HFF-Myc (cell line): ENCODE measurements around the gene TBC1D22A.
"Not testable (repeated sequence)": the region's sequence is repeated elsewhere in the genome, so short reads cannot be mapped to it uniquely, and the experiment has no call there.

Experiments used
- DNase-seq: peaks from one replicate; pipeline ENCODE4 v3.0.0-alpha.2; 2011; ENCODE audit warnings: low read depth; ENCODE audit errors: extremely low read depth
- H3K4me3 ChIP-seq: replicated peaks from 2 replicates; pipeline ENCODE4 v1.5.1; 2011; ENCODE audit warnings: low read depth, mild to moderate bottlenecking, control low read depth, low read length
- CTCF ChIP-seq: IDR thresholded peaks from 2 replicates; pipeline ENCODE4 v1.5.1; 2012; ENCODE audit warnings: mild to moderate bottlenecking, low read depth, low read length, control low read depth; ENCODE audit errors: missing control alignments

TBC1D22A gene

GRCh38 chr22:46976143-46976542 is 213.7 kb downstream of the TBC1D22A start:
- TF ChIP-seq CTCF: no peak
- no peak for DNase-seq
- H3K4me3 ChIP-seq: no peak overlapping the region

- no peak for TF ChIP-seq CTCF
- H3K4me3 ChIP-seq: no peak overlapping the region
- DNase-seq: no peak
Measured at GRCh38 chr22:46976598-46976997, 214.1 kb downstream of the TBC1D22A start.

- DNase-seq: no peak
Measured at GRCh38 chr22:46977656-46978343, 215.3 kb downstream of the TBC1D22A start.

GRCh38 chr22:46978668-46979067 is 216.2 kb downstream of the TBC1D22A start:
- not testable (repeated sequence) for H3K4me3 ChIP-seq, DNase-seq

More at GRCh38 chr22:46977656-46978343, 215.3 kb downstream of the TBC1D22A start:
- no peak overlapping the region for H3K4me3 ChIP-seq
- no peak for TF ChIP-seq CTCF

GRCh38 chr22:46979506-46979905 is 217.1 kb downstream of the TBC1D22A start:
- no peak for DNase-seq
- H3K4me3 ChIP-seq: no peak overlapping the region
- no peak for TF ChIP-seq CTCF

GRCh38 chr22:46980392-46980791 is 217.9 kb downstream of the TBC1D22A start:
- DNase-seq: no peak
- no peak overlapping the region for H3K4me3 ChIP-seq
- TF ChIP-seq CTCF: no peak

- H3K4me3 ChIP-seq: no peak overlapping the region
- no peak for TF ChIP-seq CTCF
- DNase-seq: no peak
Measured at GRCh38 chr22:46982635-46983034, 220.2 kb downstream of the TBC1D22A start.
